ENCODE results near the gene MFAP4.

The MFAP4 gene

DNA sequence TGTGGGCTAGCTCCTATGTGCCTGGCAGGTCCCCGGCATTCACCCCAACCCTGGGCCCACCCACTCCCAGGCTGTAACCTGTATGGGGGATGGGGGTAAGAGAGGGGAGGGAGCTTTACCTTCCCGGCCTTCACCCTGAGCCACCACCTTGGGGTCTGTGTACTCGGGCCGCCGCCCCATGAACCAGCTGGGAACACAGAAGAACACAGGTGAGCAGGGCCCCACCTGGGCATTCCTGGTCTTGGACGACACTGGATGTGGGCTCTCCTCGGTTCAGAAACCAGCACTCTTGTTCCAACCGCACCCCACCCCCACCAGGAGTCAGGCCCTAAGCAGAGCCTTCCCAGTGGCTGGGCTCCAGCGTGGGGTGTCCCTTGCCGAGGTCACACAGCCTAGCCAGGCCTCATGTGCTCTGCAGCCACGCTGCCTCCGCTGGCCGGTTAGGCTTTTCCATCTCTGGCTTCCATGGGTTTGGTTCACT is 43.3 kb downstream of the MFAP4 start:
- DNase-seq (ENCODE audit: low read depth): no peak
- TF ChIP-seq, protein P1, sequence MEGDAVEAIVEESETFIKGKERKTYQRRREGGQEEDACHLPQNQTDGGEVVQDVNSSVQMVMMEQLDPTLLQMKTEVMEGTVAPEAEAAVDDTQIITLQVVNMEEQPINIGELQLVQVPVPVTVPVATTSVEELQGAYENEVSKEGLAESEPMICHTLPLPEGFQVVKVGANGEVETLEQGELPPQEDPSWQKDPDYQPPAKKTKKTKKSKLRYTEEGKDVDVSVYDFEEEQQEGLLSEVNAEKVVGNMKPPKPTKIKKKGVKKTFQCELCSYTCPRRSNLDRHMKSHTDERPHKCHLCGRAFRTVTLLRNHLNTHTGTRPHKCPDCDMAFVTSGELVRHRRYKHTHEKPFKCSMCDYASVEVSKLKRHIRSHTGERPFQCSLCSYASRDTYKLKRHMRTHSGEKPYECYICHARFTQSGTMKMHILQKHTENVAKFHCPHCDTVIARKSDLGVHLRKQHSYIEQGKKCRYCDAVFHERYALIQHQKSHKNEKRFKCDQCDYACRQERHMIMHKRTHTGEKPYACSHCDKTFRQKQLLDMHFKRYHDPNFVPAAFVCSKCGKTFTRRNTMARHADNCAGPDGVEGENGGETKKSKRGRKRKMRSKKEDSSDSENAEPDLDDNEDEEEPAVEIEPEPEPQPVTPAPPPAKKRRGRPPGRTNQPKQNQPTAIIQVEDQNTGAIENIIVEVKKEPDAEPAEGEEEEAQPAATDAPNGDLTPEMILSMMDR (conservative IDR thresholded peaks at IDR 0.05; ENCODE audit: low read depth, low read length): peak; percentile 5
- no peak overlapping the region for H3K4me3 ChIP-seq (ENCODE audit: low read depth, low read length)

DNA sequence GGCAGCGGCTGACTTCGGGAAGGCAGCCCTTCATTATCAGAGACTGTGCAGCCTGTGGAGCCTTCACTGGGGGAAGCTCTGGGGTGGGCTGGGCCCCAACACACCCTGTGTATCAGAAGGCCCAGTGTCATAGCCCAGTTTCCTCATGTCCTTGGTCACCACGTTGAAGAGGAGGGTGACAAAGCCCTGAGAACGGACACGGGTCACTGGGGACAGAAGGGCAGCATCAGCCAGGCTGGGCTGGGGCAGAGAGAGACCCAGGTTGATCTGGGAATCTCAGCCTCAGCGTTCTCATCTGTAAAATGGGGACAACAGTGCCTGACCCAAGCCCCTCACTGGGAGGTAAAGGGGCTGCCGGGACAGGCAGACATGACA is 43.7 kb downstream of the MFAP4 start:
- TF ChIP-seq, protein P1 (conservative IDR thresholded peaks at IDR 0.05; ENCODE audit: low read depth, low read length): no peak

DNA sequence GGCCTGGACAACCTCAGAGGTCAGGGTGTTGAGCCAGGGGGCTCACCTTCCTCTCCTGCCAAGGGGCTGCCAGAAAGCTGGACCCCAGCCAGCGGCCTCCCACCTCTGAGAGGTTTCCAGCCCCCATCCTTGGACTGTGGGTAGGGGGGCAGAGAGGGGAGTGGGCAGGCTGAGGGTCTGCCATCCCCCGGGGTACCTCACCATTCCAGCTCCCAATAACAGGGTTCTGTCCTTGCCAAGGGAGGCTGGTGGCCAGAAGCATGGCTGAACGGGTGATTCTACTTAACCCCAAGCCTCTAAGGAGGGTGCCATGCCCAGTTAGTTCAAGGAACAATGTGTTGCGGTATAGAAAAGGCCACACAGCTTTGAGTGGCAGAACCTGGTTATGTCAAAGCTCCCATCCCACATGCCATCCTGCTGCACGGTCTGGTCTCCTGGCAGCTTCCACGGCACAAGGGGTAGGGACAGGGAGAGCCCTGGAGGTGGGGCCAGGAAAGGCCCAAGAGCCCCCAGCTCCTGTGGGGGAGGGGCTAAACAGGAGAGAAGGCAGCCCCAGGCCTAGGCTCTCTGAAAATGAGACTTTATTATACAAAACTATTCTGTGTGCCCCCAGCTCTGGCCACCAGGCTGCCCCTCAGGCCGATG is 44.3 kb downstream of the MFAP4 start:
- H3K4me3 ChIP-seq (ENCODE audit: low read depth, low read length): no peak overlapping the region
- TF ChIP-seq, protein P1 (conservative IDR thresholded peaks at IDR 0.05; ENCODE audit: low read depth, low read length): no peak
- DNase-seq (ENCODE audit: low read depth): no peak

More for the DNA sequence above, 43.7 kb downstream of the MFAP4 start:
- no peak for DNase-seq (ENCODE audit: low read depth)
- H3K4me3 ChIP-seq (ENCODE audit: low read depth, low read length): no peak overlapping the region

GRCh38 chr17:19341641-19342610 is 45.1 kb downstream of the MFAP4 start:
- peak; percentile 33 for DNase-seq (ENCODE audit: low read depth)
- no peak overlapping the region for H3K4me3 ChIP-seq (ENCODE audit: low read depth, low read length)
- TF ChIP-seq, protein P1 (conservative IDR thresholded peaks at IDR 0.05; ENCODE audit: low read depth, low read length): no peak

DNA sequence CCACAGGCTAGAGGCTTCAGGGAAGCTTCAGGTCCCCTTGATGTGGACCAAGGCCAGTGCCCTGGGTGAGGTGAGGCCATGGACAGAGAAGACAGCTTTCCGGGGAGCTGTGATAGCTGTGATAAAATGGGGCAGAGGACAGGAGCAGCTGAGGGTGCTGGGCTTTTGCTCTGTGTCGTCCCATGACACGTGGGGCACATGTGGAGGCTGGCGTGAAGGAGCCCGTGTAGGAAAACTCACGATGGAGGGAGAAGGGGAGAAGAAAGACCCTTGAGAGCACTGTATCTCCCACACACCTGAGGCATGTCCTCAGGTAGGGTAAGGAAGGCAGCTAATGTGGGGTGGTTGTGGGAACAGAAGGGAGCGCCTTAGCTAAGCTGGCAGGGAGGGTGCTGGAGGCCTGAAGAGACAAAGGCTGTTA is 45.8 kb downstream of the MFAP4 start:
- TF ChIP-seq, protein P1 (conservative IDR thresholded peaks at IDR 0.05; ENCODE audit: low read depth, low read length): no peak
- no peak for DNase-seq (ENCODE audit: low read depth)
- no peak overlapping the region for H3K4me3 ChIP-seq (ENCODE audit: low read depth, low read length)

GRCh38 chr17:19339341-19339815 is 47.6 kb downstream of the MFAP4 start:
- DNase-seq (ENCODE audit: low read depth): peak; percentile 71
- no peak overlapping the region for H3K4me3 ChIP-seq (ENCODE audit: low read depth, low read length)

More at GRCh38 chr17:19339341-19339815, 47.6 kb downstream of the MFAP4 start:
- TF ChIP-seq, protein P1 (conservative IDR thresholded peaks at IDR 0.05; ENCODE audit: low read depth, low read length): no peak
